T-helper 1 cell (primary cell): Measurements from ENCODE around the gene NT5DC1.

Source experiments
- DNase-seq, 5 donors: peaks; one replicate each; pipeline ENCODE4 v3.0.0-alpha.2; 2012 to 2020

The NT5DC1 gene

DNA sequence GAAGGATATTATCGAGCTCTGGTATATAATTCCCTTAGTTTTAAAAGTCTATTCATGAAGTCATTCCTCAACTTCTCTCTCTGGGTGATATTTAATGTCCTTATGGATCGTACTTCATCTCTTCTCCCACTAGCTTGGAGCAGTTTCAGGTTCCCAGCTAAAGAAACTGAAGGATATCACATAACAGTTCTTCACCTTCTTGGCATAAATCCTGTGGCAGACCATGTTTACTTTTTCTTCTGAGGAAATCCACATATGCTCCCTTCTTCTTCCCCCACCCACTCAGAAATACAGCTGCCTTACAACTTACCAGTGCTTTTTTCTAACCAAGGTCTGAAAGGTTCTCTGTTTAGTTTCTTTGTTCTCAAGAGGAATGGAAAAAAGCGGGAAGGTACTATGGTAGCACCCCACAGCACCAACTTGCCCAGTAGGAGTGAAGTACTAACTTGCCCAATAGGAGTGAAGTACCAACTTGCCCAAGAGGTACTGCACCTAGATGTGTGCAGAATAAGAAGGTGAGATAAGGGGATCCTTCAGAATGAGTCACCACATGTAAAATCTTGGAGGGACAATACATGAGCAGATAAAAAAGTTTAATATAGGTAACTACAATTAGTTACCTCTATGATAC is 100.1 kb downstream of the NT5DC1 start:
- no peak for DNase-seq

DNA sequence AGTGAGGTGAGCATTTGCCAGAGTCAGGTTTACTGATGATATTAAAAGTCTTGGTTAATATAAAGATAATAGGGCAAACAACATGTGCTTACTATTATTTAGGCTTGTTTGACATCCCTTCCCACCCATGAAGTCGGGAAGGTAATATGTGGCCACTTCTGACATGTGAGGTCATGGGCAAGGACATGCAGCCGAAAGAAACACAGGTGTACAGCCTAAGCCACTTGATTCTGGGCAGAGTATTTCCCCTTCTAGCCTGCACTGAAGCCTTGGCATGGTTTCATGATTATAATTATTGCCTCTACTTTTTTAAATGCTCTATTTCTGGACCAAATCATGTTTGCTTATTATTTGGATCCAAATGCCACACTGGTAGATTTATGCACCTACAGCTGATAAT is 100.9 kb downstream of the NT5DC1 start:
- no peak for DNase-seq

DNA sequence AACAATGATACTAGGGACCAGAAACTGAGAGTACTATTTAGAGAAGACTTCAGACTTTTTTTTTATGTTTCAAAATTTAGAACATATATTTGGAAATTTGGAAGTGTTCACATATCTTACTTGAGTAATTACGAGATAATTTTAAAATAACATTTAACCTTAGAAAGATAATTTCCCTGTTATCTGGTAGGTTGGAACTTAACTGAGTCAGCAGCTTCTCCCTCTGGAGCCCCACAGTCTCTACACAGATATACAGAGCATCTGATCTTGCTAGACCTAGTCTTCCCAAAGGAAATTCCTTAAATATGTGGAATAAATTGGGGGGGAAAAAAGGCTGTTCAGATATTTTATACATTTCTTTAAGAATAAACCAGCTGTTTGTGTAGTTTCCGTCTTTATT is 104.6 kb downstream of the NT5DC1 start:
- DNase-seq, result no peak

DNA sequence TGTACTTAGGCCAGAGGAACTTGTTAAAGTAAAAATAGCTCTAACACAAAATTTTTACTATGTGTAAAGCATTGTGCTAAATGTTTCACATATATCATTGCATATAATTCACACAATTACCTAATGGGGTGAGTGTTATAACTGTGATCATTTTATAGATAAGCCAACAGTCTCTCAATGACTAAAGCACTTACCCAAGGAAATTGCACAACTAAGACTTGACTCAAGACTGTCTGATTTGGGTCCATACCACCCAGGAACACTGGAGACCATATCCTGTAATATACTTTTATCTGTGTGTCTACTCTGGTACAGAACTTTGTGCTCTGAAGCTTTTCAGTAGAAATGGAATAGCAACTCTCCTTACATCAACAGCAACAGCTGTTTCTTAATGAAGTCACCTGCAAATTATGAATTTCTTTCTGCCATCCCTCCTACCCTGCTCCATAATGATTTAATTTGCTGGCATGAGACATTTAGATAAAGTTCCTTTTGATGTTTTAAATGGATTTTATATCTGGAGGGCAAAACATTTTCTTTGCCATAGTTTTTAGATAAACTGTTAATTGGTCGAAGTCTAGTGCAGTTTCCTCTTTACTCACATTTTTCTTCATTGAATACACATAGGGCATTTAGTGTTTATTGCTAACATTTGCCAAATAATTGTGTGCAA is 105.7 kb downstream of the NT5DC1 start:
- DNase-seq, result peak in 1 of 5 donors; percentile 17

DNA sequence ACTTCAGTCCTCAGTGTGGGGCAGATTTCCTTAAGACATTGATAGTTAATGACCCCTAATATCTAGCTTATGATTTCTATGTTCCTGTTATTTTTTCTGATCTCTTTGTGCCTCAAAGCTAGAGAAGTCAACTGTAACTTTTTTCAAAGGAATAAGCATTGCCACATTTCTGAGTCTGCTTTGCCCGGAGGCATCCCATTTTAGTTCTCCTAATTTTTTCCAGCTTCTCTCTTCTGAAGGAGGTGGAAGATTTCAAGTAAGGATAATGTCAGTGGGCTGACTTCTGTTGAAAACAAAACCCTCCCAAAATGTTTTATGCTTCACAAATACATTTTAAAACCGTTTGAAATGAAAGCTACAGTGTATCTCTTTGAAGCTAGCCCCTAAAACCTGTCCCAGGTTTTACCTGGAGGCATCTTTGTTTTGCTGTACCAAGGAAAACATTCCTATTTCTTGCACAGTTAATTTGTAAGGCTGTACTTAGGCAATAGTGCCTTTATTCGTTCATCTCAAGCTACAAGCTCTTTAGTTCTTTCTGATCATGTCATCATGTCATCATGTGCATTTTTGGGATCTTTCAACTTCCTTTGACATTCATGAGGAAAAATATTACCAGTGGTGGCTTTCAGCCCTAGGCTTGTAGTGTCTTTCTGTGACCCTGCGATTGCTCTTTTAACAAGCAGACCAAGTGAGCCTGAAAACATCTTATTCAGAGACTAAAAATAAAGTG is 107.6 kb downstream of the NT5DC1 start:
- DNase-seq, result no peak

DNA sequence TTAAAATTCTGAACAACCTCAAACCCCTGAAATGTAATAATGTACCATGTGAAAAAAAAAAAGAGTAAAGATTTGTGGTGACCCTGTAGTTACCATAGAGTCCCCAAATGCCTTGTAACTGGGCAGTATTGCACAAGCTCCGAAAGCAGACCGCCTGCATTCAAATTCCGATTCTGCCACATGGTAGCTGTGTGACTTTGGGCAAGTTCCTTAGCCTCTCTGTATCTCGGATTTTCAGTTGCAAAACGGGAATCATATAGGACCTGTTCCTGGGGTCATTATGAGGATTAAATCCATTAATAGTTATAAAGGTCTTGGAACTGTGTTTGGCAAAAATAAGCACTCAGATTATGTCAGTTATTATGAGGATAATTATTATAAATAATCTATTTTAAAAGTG is 109.7 kb downstream of the NT5DC1 start:
- no peak for DNase-seq

DNA sequence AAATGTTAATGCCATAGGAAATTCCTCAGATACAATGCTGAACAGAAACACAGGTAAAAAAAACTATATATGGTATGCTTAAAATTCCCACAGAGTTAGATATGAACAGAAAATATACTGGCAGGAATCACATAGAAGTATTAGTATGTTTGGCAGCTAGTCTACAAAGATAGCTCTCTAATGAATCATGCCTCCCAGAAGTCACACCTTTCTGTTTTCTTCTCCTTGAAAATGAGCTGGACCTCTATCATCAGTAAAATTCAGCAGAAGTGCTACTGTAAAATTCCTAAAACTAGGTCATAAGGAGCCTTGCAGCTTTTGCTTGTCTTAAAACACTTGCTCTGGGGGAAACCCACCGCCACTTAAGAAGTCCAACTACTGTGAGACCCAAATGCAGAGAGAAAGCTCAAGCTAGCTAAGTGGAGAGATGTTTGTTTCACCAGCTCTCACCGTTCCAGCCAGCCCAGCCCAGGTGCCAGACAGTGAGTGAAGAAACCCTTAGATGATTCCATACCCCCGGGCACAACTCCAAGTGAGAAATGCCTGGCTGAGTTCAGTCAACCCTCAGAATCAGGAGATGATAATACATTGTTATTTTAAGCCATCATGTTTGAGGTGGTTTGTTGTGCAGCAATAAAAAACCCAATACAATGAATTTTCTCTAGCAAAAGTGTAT is 110.2 kb downstream of the NT5DC1 start:
- no peak for DNase-seq

DNA sequence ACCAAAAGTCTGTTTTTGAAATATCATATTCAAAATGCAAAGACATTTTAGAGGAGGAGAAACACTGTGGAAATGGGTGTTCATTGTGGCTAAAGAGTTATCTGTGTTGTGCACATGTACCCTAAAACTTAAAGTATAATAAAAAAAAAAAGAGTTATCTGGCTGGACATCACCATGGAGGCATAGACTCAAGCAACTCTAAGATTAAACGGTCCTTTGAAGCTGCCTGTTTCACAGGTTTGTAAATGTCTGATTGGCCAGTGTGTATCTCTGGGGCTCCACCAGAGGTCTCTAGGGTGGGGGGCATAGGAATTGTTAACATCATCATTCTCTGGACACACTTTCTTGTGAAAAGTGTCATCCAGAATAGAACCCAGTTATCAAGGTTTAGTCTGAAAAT is 114.0 kb downstream of the NT5DC1 start:
- no peak for DNase-seq

DNA sequence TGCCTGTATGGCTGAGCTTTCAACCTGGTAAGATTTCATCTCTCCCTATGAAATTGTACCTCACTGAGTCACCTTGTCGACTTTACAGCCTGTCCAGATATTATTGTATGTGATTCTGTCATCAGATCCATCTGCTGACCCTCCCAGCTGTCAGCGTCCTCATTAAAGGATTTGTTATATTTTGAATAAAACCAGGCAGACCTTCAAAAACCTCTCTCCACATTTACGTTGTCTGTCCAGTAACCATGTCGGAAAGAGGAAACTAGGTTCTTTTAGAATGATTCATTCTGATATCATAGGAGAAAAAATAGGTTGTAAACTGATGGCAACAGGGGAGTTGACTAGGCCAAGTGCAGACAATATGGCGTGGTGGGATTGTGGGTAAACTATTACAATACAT is 114.8 kb downstream of the NT5DC1 start:
- no peak for DNase-seq

DNA sequence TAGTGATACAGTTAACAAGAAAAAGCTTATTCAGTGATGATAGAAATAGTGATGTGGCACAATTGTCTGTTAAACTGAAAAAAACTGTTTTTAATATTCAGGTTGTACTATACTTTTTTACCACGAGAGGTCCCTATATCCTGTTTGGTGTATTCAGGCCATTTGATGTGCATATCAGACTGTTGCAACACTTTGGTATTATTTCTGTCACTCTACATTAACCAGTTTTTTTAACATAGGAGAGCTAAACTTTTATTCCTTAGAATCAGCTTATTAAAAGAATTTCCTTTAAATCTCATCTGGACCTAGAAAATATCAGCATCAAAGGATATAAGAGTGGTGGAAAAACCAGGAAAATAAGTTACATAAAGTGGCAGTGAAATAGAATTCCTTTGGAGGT is 116.4 kb downstream of the NT5DC1 start:
- DNase-seq, result peak in 1 of 5 donors; percentile 33

DNA sequence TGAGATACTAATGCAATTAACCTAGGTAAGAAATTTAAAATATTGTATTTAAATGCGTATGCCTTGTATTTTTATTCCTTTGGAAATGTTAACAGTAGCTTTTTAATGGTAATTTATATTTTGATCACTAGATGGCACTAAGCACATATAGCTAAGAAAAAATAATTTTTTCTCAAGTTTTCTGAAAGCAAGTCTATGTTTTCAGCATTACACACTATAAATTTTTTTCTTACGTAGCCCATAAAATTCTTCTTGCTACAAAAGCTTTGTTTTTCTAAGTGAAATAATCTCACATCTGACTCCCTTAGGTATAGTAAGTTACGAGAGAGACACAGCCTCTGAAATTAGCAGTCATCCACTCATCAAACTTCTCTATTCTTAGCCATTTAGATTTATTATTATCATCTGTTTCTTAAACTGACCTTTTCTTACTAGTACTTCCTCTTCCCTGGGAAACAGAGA is 117.5 kb downstream of the NT5DC1 start:
- no peak for DNase-seq

DNA sequence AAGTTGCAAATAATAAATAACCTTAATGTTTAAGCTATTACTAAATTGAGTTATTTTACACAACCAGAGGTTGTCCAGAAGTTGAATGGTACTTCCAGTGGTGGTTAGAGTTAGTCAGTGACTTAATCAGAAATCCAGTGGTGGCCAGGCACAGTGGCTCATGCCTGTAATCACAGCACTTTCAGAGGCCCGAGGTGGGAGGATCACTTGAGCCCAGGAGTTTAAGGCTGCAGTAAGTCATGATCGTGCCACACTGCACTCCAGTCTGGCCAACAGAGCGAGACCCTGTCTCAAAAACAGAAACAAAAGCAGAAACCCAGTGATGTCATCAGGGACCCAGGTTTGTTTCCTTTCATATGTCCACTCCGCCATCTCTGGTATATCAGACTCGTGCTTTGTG is 118.2 kb downstream of the NT5DC1 start:
- no peak for DNase-seq

DNA sequence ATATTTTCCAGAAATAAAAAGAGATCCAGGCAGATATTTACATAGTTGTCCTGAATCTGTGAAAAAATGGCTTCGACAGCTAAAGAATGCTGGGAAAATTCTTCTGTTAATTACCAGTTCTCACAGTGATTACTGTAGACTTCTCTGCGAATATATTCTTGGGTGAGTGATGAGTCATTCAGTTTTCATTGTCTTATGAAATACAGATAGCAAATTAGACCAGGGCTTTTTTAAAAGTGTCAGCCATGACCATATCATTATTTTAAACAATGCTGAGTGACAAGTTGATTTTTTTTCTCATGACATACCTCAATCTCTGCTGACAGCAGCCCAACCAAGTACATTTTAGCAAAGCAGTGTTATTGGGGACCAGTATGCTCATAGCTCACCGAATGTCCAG is 120.4 kb downstream of the NT5DC1 start:
- no peak for DNase-seq

DNA sequence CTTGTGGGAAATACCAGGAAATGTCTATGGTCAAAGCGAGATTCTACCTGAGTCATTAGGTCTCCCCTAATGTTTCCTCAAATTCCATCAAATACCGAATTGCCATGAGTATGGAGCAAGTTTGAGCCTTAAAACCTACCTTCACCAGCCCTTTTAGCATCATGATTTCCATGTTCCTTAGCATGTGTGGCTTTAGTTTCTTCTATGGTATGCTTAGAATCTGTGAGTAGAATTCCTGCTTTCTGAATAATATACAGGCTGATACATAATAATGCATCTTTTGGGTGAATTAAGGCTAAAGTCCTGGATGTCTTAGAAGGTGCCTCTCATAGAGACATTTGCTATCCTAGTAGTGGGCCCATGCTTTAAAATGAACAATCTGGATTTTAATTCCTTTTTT is 121.3 kb downstream of the NT5DC1 start:
- no peak for DNase-seq

DNA sequence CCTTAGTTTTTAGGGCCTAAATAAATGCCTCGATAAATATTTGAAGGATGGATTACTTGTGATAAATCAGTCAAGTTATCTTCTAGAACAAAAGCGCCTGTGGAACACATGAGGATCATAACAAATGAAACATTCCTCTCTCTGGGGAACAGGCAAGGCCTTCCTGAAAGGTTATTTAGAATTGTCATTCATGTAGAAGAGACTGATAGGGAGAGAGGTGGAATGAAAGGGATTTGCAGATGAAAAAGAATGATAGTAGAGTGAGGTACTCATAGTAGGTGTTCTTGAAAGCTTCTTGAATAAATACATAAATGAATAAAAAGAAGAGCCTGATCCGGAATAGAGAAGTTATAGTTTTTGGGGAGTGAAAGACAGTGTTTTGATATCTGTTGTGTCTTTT is 122.7 kb downstream of the NT5DC1 start:
- no peak for DNase-seq

DNA sequence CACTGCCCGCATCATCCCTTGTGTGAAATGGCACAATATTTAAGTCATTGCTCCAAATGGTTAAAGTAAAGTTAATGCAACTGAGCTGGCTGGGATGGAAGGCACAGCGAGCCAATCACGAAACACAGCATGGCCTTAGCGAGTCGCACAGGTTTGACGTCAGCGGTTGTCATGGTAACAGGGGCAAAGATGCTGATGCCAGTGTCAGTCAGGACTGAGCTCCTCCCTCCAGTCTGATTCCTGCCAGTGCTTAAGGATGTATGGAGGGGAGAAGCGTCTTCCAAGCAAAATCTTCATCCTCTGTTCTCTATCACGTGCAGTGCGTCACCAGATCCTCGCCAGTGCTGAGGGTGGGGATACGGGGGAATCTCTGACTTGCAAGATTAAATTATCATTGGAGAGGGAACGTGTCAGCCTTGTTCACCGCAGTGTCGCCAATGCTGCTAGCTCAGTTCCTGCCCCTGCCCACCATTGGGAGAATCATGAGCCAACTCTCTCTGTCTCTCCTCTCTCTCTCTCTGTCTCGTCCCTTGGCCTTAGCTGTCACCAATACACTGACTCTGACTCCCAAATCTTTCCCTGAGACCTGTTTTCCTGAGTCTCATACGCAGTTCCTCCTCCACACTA is 128.7 kb downstream of the NT5DC1 start:
- peak in 1 of 5 donors; percentile 16 for DNase-seq

DNA sequence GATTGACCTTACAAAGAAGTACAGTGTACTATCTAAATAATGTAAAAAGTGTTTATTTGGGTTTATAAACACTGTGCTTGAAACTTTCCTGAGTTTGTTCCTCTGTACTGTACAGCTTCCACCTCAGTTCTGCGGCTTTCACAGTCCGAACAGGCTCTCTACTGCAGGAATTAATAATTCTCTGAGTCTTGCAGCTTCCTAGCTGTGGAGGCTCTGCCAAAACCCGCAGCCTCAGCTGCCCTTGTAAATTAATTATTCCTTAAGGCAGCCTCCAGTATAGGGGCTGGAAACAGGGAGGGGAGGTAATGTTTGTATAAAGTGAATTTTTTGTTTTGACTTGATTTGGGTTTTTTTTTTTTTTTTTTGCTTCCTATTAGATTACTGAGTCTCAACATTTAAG is 134.0 kb downstream of the NT5DC1 start:
- DNase-seq, result no peak

DNA sequence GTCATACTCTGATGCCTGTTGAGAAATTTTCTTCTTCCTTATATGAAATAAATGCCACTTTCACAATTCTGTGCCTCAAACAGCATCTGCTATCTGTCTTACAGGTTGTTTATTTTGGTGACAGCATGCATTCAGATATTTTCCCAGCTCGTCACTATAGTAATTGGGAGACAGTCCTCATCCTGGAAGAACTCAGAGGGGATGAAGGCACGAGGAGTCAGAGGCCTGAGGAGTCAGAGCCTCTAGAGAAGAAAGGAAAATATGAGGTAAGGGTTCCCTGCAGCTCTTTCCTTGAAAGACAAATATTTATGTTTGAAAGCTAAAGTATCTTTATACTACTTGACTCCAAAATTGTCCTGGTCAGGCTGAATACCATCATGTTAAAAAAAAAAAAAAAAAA is 137.4 kb downstream of the NT5DC1 start:
- no peak for DNase-seq

DNA sequence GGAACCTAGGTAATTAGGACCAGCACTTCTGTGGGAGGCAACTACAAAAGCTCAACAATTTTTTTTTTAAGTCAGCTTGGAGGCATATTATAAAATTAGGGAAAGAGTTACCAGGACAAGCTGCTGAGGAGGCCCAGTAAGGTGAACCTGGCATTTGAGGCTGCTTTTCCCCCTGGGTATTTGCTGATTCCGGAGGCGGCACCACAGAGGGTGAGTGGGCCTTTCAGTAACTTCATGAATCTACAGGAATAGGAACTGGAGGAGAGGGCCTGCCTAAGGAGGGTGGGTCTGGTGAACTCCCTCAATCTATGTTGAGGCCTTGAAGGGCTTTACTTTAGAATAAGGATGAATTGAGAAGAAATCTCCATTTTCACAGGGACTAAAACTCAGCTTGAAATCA is 138.6 kb downstream of the NT5DC1 start:
- DNase-seq, result no peak

DNA sequence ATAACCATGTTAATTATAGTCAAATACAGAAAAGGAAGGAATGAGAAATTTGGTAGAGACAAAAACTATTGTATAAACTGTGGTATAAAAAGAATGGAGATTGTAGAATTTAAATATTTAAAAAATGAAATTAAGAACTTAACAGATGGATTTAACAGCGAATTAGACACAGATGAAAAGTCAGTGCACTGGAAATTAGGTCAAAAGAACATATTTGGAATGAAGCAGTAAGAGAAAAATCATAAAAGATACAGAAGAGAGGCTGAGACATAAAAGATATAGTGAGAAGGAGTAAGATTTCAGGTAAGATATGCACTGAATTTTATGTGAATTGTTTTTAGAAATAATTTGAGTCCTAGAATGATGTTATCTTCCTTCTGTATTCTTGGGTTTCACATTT is 139.2 kb downstream of the NT5DC1 start:
- no peak for DNase-seq

DNA sequence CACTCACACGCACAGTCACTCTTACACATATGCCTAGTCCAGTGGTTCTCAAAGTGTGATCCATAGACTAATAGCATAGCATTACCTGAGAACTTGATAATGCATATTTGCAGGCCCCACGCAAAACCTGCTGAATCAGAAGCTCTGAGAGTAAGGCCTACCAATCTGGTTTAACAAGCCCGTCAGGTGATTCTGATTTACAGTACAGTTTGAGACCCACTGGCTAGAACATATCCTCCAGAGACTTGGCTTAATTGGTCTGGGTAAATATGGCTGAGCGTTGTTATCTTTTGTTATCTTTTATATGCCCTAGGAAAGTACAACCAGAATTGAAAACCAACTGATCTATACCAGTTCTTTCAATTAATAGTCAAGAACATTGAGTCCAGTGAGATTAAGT is 143.6 kb downstream of the NT5DC1 start:
- no peak for DNase-seq

DNA sequence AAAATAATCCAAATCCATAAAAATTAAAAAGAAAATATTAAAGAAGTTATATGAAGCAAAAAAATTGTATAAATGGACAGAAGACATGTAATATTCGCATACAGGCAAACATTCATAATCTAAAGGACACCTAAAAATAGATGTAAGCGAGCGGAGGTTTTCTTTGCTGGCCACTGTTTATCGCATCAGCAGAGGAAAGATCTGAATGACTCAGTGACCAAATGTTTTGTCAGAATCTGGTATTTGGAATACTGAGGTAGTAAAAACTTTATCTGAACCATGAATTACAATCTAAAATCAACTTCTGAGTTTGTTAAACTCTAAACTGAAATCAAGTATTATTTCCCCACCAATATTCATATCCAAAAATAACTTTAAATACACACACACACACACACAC is 145.4 kb downstream of the NT5DC1 start:
- DNase-seq, result no peak

DNA sequence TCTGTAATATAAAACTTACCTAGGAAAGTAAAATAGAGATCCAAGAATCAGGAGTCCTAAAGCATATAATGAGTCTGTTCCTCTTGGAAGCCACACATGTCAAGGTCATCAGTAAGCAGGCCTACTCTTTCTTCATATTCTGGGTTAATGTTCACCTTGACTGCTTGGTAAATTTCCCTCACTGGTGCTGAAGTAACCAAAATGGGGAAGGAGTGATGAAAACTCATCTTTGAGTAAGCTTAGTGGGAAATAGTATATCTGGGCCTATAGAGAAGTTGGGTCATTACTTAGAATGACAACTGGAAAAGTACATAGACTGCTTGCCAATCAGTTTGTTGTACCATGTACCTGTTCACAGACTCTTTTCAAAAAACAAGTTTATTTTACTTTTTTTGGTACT is 146.6 kb downstream of the NT5DC1 start:
- no peak for DNase-seq
